Common myeloid progenitor, CD34-positive (primary cell): ENCODE measurements around the gene ALDH9A1.
"Not testable (repeated sequence)": the region's sequence is repeated elsewhere in the genome, so short reads cannot be mapped to it uniquely, and the experiment has no call there.

Source experiments
- CTCF ChIA-PET: fragments of 350-600 bp; sonication (Branson Sonifier 250); formaldehyde crosslinking; loops from one replicate; lab custom pipeline; 2021; ENCODE audit warnings: antibody characterized with exemption; lab: Charles Lee
- POLR2A ChIA-PET: fragments of 350-600 bp; sonication (Branson Sonifier 250); formaldehyde crosslinking; loops from one replicate; lab custom pipeline; 2021; ENCODE audit warnings: antibody characterized with exemption; lab: Charles Lee
- DNase-seq, 3 donors: peaks; one replicate each; pipeline versions ENCODE4 v3.0.0 to v3.0.0-alpha.2; 2013
- H3K27ac ChIP-seq, 2 experiments: 1 replicate in 1 of 2; 2 replicates in 1 of 2; pipeline ENCODE4 v1.7.0; 2013; ENCODE audit warnings: inconsistent platforms in 2 of 2, low read length in 2 of 2, mild to moderate bottlenecking in 2 of 2, low read depth in 1 of 2, moderate library complexity in 1 of 2; ENCODE audit not compliant: severe bottlenecking in 2 of 2, insufficient read depth in 1 of 2, poor library complexity in 1 of 2
- H3K27me3 ChIP-seq, 5 experiments: replicated peaks in 2 of 5; 1 replicate in 3 of 5; 2 replicates in 2 of 5; pipeline versions ENCODE4 v1.6.1 to v1.7.0; 2013; ENCODE audit warnings: low read length in 4 of 5, mild to moderate bottlenecking in 2 of 5, moderate library complexity in 2 of 5, inconsistent platforms in 1 of 5; ENCODE audit not compliant: insufficient read depth in 5 of 5, control insufficient read depth in 4 of 5
- H3K36me3 ChIP-seq, 4 experiments: 1 replicate in 2 of 4; 2 replicates in 2 of 4; pipeline versions ENCODE4 v1.6.1 to v1.7.0; 2013; ENCODE audit warnings: low read length in 3 of 4, control low read depth in 1 of 4, mild to moderate bottlenecking in 1 of 4; ENCODE audit not compliant: control insufficient read depth in 4 of 4, insufficient read depth in 4 of 4
- H3K4me1 ChIP-seq, 4 experiments: 1 replicate in 3 of 4; 2 replicates in 1 of 4; pipeline versions ENCODE4 v1.6.1 to v1.7.1; 2013; ENCODE audit warnings: low read length in 3 of 4, mild to moderate bottlenecking in 3 of 4, control low read depth in 1 of 4, inconsistent platforms in 1 of 4, moderate library complexity in 1 of 4; ENCODE audit not compliant: control insufficient read depth in 4 of 4, insufficient read depth in 4 of 4; ENCODE audit errors: control extremely low read depth in 1 of 4
- H3K4me3 ChIP-seq, 7 experiments: 1 replicate in 4 of 7; 2 replicates in 3 of 7; pipeline versions ENCODE4 v1.5.1 to v1.7.0; 2013; ENCODE audit warnings: mild to moderate bottlenecking in 7 of 7, low read length in 6 of 7, moderate library complexity in 6 of 7, inconsistent platforms in 2 of 7, low read depth in 2 of 7, control low read depth in 1 of 7; ENCODE audit not compliant: insufficient read depth in 4 of 7, control insufficient read depth in 1 of 7; ENCODE audit errors: extremely low read depth in 1 of 7
- H3K9me3 ChIP-seq, 5 experiments: 1 replicate in 4 of 5; 2 replicates in 1 of 5; pipeline versions ENCODE4 v1.6.1 to v1.7.1; 2013; ENCODE audit warnings: low read length in 4 of 5, mild to moderate bottlenecking in 2 of 5, inconsistent platforms in 1 of 5, low read depth in 1 of 5, moderate library complexity in 1 of 5; ENCODE audit not compliant: control insufficient read depth in 4 of 5, insufficient read depth in 2 of 5; ENCODE audit errors: control extremely low read depth in 1 of 5
- WGBS: methylation state at CpG from one replicate; pipeline ENCODE4 v1.1.5; 2013; ENCODE audit not compliant: insufficient coverage; 5-methylcytosine and 5-hydroxymethylcytosine counted together

The ALDH9A1 gene

DNA sequence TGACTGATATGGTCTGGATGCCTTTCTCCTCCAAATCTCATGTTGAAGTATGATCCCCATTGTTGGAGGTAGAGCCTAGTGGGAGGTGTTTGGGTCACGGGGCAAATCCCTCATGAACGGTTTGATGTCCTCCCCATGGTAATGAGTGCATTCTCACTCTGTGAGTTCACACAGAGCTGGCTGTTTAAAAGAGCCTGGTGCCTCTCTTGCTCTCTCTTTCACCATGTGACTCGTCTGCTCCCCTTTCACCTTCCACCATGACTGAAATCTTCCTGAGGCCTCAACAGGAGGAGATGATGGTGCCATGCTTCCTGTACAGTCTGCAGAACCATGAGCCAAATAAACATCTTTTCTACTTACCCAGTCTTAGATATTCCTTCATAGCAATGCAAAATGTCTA is 30.2 kb downstream of the ALDH9A1 start:
- Histone ChIP-seq H3K27ac (no peak overlapping the region), H3K36me3 (peaks cover 18 to 76% (median 45%) of the 10 kb centered on the region in 4 experiments), H3K4me3 (no peak overlapping the region), H3K4me1 (peaks cover 0 to 6% (median 0%) of the 10 kb centered on the region in 4 experiments), H3K9me3 (no peaks in the 10 kb centered on the region), H3K27me3 (no peaks in the 10 kb centered on the region)
- 96% methylated on average over 3 of the region's 3 CpGs for WGBS
- ChIA-PET POLR2A (no interaction called here), CTCF (interaction anchor here (2.4 kb wide), 1 partner anchor 11 kb away, joined by 7 read pairs; no protein-coding TSS in a partner anchor)
- DNase-seq: no peak

- POLR2A ChIA-PET: no interaction called here
- no peak overlapping the region for H3K27ac ChIP-seq
- peaks cover 0 to 6% (median 0%) of the 10 kb centered on the region in 4 experiments for H3K4me1 ChIP-seq
- peaks cover 18 to 74% (median 53%) of the 10 kb centered on the region in 4 experiments for H3K36me3 ChIP-seq
- H3K9me3 ChIP-seq: no peaks in the 10 kb centered on the region
- CTCF ChIA-PET: interaction anchor here (0.8 to 2.4 kb wide), 3 partner anchors 9 to 179 kb away, joined by 3 to 7 read pairs (median 5); no protein-coding TSS in a partner anchor
- H3K27me3 ChIP-seq: no peaks in the 10 kb centered on the region
- no peak overlapping the region for H3K4me3 ChIP-seq
- no peak for DNase-seq
- WGBS: 80% methylated on average over 1 of the region's 5 CpGs
Observed at GRCh38 chr1:165666152-165666825, 32.1 kb downstream of the ALDH9A1 start.

DNA sequence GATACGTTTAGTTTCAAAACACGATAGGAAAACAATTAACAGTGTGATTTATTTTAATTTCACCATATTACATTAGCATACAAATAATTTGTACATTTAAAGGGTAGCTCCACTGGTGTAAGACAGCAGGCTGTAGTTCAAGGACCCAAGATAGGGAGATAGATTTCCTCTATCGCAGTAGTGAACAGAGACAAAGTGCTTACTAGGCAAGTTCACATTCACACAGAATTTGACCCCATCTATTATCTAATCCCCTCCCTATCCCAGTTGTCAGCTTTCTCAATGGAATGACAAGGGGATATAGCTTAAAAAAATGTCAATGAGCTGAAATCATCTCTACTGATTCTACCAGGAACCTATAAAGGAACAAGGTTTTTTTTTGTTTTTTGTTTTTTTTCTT is 36.2 kb downstream of the ALDH9A1 start:
- Histone ChIP-seq H3K9me3 (no peaks in the 10 kb centered on the region), H3K36me3 (peaks cover 13 to 64% (median 46%) of the 10 kb centered on the region in 4 experiments), H3K4me1 (peaks cover 0 to 6% (median 0%) of the 10 kb centered on the region in 4 experiments), H3K4me3 (no peak overlapping the region), H3K27ac (no peak overlapping the region), H3K27me3 (no peaks in the 10 kb centered on the region)
- no peak for DNase-seq
- POLR2A ChIA-PET: no interaction called here
- CTCF ChIA-PET: interaction anchor here (2.1 kb wide), 1 partner anchor 9 kb away, joined by 8 read pairs; no protein-coding TSS in a partner anchor
- WGBS: 100% methylated on average over 1 of the region's 3 CpGs

DNA sequence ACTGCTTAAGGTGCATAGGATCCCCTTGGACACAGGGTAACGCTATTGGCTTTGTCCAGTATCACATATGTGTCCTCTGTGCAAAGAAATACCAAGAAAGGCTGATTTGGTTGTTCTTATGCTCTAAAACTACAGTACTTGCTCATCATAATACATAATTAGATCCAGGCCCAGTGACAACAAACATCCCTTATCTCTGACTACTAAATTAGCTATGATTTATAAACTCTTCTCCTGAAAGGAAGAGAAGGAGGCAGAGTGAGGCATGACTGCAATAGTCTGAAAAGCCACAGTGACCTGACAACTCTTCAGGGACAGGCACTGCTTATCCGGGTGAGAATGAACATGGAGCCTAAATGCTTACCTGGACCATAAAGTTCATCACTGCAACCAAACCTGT is 36.7 kb downstream of the ALDH9A1 start:
- Histone ChIP-seq H3K36me3 (peaks cover 9 to 61% (median 42%) of the 10 kb centered on the region in 4 experiments), H3K27ac (no peak overlapping the region), H3K27me3 (no peaks in the 10 kb centered on the region), H3K4me1 (peaks cover 0 to 6% (median 0%) of the 10 kb centered on the region in 4 experiments), H3K9me3 (no peaks in the 10 kb centered on the region), H3K4me3 (no peak overlapping the region)
- WGBS: 94% methylated on average over 2 of the region's 2 CpGs
- no peak for DNase-seq
- ChIA-PET CTCF (interaction anchor here (2.1 kb wide), 1 partner anchor 9 kb away, joined by 8 read pairs; no protein-coding TSS in a partner anchor), POLR2A (no interaction called here)

DNA sequence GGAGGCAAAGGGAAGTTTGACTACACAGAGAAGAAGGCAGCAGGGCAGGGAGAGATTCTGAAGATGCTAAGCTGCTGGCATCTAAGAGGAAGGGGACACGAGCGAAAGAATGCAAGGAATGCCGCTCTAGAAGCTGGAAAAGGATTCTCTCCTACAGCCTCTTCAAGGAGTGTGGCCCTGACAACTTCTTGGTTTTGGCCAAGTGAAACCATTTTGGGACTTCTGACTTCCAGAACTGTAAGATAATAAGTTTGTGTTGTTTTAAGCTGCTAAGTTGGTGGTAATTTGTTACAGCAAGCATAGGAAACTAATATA is 38.8 kb downstream of the ALDH9A1 start:
- H3K4me3 ChIP-seq: no peak overlapping the region
- no peaks in the 10 kb centered on the region for H3K27me3 ChIP-seq
- no peak for DNase-seq
- no peak overlapping the region for H3K27ac ChIP-seq
- no peaks in the 10 kb centered on the region for H3K9me3 ChIP-seq
- peaks cover 9 to 48% (median 31%) of the 10 kb centered on the region in 4 experiments for H3K36me3 ChIP-seq
- CTCF ChIA-PET: interaction anchor here (0.8 to 1.3 kb wide), 2 partner anchors 11 to 14 kb away, joined by 3 to 4 read pairs; no protein-coding TSS in a partner anchor
- POLR2A ChIA-PET: interaction anchor here (0.8 kb wide), 1 partner anchor 23 kb away, joined by 3 read pairs; no protein-coding TSS in a partner anchor
- no peaks in the 10 kb centered on the region for H3K4me1 ChIP-seq
- 97% methylated on average over 3 of the region's 3 CpGs for WGBS

DNA sequence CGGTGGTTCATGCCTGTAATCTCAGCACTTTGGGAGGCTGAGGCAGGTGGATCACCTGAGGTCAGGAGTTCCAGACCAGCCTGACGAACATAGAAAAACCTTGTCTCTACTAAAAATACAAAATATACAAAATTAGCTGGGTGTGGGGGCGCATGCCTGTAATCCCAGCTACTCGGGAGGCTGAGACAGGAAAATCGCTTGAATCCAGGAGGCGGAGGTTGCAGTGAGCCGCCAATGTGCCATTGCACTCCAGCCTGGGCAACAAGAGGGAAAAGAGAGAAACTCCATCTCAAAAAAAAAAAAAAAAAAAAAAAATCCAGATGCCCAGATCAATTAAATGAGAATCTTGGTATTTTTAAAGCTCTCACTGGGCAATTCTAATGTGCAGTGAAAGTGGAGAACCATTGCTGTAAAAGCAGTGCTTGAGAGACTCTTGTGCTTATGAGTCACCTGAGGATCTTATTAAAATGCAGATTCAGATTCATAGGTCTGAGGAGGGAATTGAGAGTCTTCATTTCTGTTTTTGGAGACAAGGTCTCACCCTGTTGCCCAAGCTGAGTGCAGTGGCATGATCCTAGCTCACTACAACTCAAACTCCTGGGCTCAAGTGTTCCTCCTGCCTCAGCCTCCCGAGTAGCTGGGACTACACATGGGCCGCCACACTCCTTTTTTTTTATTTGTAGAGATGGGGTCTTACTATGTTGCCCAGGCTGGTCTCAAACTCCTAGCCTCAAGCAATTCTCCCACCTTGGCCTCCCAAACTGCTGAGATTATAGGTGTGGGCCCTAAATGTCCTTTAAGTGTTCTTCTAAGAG is 39.4 kb downstream of the ALDH9A1 start:
- peaks cover 9 to 44% (median 28%) of the 10 kb centered on the region in 4 experiments for H3K36me3 ChIP-seq
- POLR2A ChIA-PET: interaction anchor here (0.8 kb wide), 1 partner anchor 24 kb away, joined by 3 read pairs; no protein-coding TSS in a partner anchor
- H3K4me1 ChIP-seq, DNase-seq, H3K27ac ChIP-seq, H3K27me3 ChIP-seq, H3K9me3 ChIP-seq, H3K4me3 ChIP-seq: not testable (repeated sequence)
- WGBS: 100% methylated on average over 1 of the region's 9 CpGs
- CTCF ChIA-PET: interaction anchor here (0.8 to 2.7 kb wide), 4 partner anchors 8 to 22 kb away, joined by 3 to 7 read pairs (median 4); no protein-coding TSS in a partner anchor
